Measurements from ENCODE around the gene SFXN4. TPM values are rescaled to one million over a fixed set of nuclear protein-coding genes. Genes with fewer than 3 reads are reported as not detected.

Gene SFXN4
- total and polyA plus RNA-seq, 4 donors, result 10.6 to 40.4 (median 22.0) TPM

- ATAC-seq (ENCODE audit: insufficient read depth, low FRiP score) (no peak), DNase-seq (no peak)
- no peak for TF ChIP-seq CTCF (IDR thresholded peaks at IDR 0.05; ENCODE audit: control extremely low read depth, extremely low read depth)
- Histone ChIP-seq H3K36me3 (ENCODE audit: control insufficient read depth in 4 of 4, insufficient read depth in 4 of 4, low read length in 4 of 4) (peaks cover 14 to 30% (median 26%) of the 10 kb centered on the region in 4 donors), H3K4me1 (ENCODE audit: control insufficient read depth in 5 of 5, insufficient read depth in 5 of 5, low read length in 5 of 5) (no peaks in the 10 kb centered on the region), H3K4me3 (no peak overlapping the region), H3K9me3 (ENCODE audit: control insufficient read depth in 4 of 4, insufficient read depth in 3 of 4, low read length in 3 of 4) (no peaks in the 10 kb centered on the region), H3K9ac (ENCODE audit: insufficient read depth in 1 of 2, low read length in 2 of 2) (no peak overlapping the region), H3K27ac (ENCODE audit: low read depth in 1 of 2, low read length in 1 of 2) (no peak overlapping the region), H3K27me3 (ENCODE audit: control insufficient read depth in 3 of 3, insufficient read depth in 3 of 3, low read length in 2 of 3) (no peaks in the 10 kb centered on the region)
- 96 to 98% methylated on average over 6 of the region's 6 CpGs for WGBS, 2 donors
These were observed 49.1 kb downstream of the SFXN4 start for GRCh38 chr10:119116326-119116951.

- no peaks in the 10 kb centered on the region for H3K27me3 ChIP-seq (ENCODE audit: control insufficient read depth in 3 of 3, insufficient read depth in 3 of 3, low read length in 2 of 3)
- H3K36me3 ChIP-seq (ENCODE audit: control insufficient read depth in 4 of 4, insufficient read depth in 4 of 4, low read length in 4 of 4), result peaks cover 14 to 29% (median 26%) of the 10 kb centered on the region in 4 donors
- no peaks in the 10 kb centered on the region for H3K9me3 ChIP-seq (ENCODE audit: control insufficient read depth in 4 of 4, insufficient read depth in 3 of 4, low read length in 3 of 4)
- TF ChIP-seq CTCF (IDR thresholded peaks at IDR 0.05; ENCODE audit: control extremely low read depth, extremely low read depth), result no peak
- WGBS, 2 donors, result 76 to 82% methylated on average over 9 of the region's 9 CpGs
- H3K4me3 ChIP-seq, result no peak overlapping the region
- ATAC-seq (ENCODE audit: insufficient read depth, low FRiP score), result no peak
- H3K4me1 ChIP-seq (ENCODE audit: control insufficient read depth in 5 of 5, insufficient read depth in 5 of 5, low read length in 5 of 5), result no peaks in the 10 kb centered on the region
- no peak for DNase-seq
- no peak overlapping the region for H3K9ac ChIP-seq (ENCODE audit: insufficient read depth in 1 of 2, low read length in 2 of 2)
- H3K27ac ChIP-seq (ENCODE audit: low read depth in 1 of 2, low read length in 1 of 2), result no peak overlapping the region
These were observed 49.6 kb downstream of the SFXN4 start for GRCh38 chr10:119115926-119116325.

- H3K4me3 ChIP-seq, result no peak overlapping the region
- no peak overlapping the region for H3K9ac ChIP-seq (ENCODE audit: insufficient read depth in 1 of 2, low read length in 2 of 2)
- DNase-seq, result no peak
- H3K36me3 ChIP-seq (ENCODE audit: control insufficient read depth in 4 of 4, insufficient read depth in 4 of 4, low read length in 4 of 4), result peaks cover 16 to 26% (median 21%) of the 10 kb centered on the region in 4 donors
- WGBS, 2 donors, result 38 to 75% methylated on average over 11 of the region's 11 CpGs
- H3K9me3 ChIP-seq (ENCODE audit: control insufficient read depth in 4 of 4, insufficient read depth in 3 of 4, low read length in 3 of 4), result no peaks in the 10 kb centered on the region
- no peaks in the 10 kb centered on the region for H3K4me1 ChIP-seq (ENCODE audit: control insufficient read depth in 5 of 5, insufficient read depth in 5 of 5, low read length in 5 of 5)
- ATAC-seq (ENCODE audit: insufficient read depth, low FRiP score), result no peak
- H3K27me3 ChIP-seq (ENCODE audit: control insufficient read depth in 3 of 3, insufficient read depth in 3 of 3, low read length in 2 of 3), result no peaks in the 10 kb centered on the region
- TF ChIP-seq CTCF (IDR thresholded peaks at IDR 0.05; ENCODE audit: control extremely low read depth, extremely low read depth), result no peak
- no peak overlapping the region for H3K27ac ChIP-seq (ENCODE audit: low read depth in 1 of 2, low read length in 1 of 2)
These were observed 51.5 kb downstream of the SFXN4 start for GRCh38 chr10:119113751-119114732.

Measured in lung (tissue), 12 donors.